ENCODE data around the gene MT1F.
A peak's percentile ranks its signal among the peaks of the same experiment; 100 is the strongest.

The MT1F gene

GRCh38 chr16:56657555-56658326 is at the start of gene MT1F:
MT1F (plus strand) TSS chr16:56657959; CDS start chr16:56658059, 100 bp downstream.
- Histone ChIP-seq H3K27ac (ENCODE audit: low read length) (no peak within 1 kb of the TSS), H3K4me1 (ENCODE audit: control insufficient read depth, insufficient read depth, low read length) (peaks cover 11% of the 10 kb centered on the region), H3K9ac (ENCODE audit: low read length in 2 of 2) (no peak within 1 kb of the TSS), H3K4me3 (ENCODE audit: low read length in 2 of 2) (peak within 1 kb of the TSS; percentile 43 to 68), H3K9me3 (ENCODE audit: control insufficient read depth in 2 of 2, low read length in 2 of 2) (no peaks in the 10 kb centered on the region), H3K36me3 (ENCODE audit: control insufficient read depth in 2 of 2, insufficient read depth in 2 of 2, low read length in 2 of 2) (no peaks in the 10 kb centered on the region), H3K27me3 (ENCODE audit: control insufficient read depth in 1 of 2, insufficient read depth in 2 of 2, low read length in 2 of 2) (peaks cover 34 to 44% of the 10 kb centered on the region in 2 donors)

GRCh38 chr16:56608043-56608875 is 49.5 kb upstream of the MT1F start, which contains the start of gene MT2A:
MT2A (plus strand) TSS chr16:56608584; CDS start chr16:56608656, 72 bp downstream.
- peak within 1 kb of the TSS; percentile 56 to 80 for H3K9ac ChIP-seq (ENCODE audit: low read length in 2 of 2)
- H3K36me3 ChIP-seq (ENCODE audit: control insufficient read depth in 2 of 2, insufficient read depth in 2 of 2, low read length in 2 of 2): no peaks in the 10 kb centered on the region
- peak within 1 kb of the TSS; percentile 84 to 88 for H3K4me3 ChIP-seq (ENCODE audit: low read length in 2 of 2)
- no peaks in the 10 kb centered on the region for H3K27me3 ChIP-seq (ENCODE audit: control insufficient read depth in 1 of 2, insufficient read depth in 2 of 2, low read length in 2 of 2)
- H3K4me1 ChIP-seq (ENCODE audit: control insufficient read depth, insufficient read depth, low read length): peaks cover 52% of the 10 kb centered on the region
- H3K27ac ChIP-seq (ENCODE audit: low read length): peak within 1 kb of the TSS; percentile 94
- H3K9me3 ChIP-seq (ENCODE audit: control insufficient read depth in 2 of 2, low read length in 2 of 2): no peaks in the 10 kb centered on the region

- peaks cover 52% of the 10 kb centered on the region for H3K4me1 ChIP-seq (ENCODE audit: control insufficient read depth, insufficient read depth, low read length)
- peak overlapping the region; percentile 84 to 88 for H3K4me3 ChIP-seq (ENCODE audit: low read length in 2 of 2)
- peak overlapping the region; percentile 56 to 80 for H3K9ac ChIP-seq (ENCODE audit: low read length in 2 of 2)
- H3K9me3 ChIP-seq (ENCODE audit: control insufficient read depth in 2 of 2, low read length in 2 of 2): no peaks in the 10 kb centered on the region
- H3K36me3 ChIP-seq (ENCODE audit: control insufficient read depth in 2 of 2, insufficient read depth in 2 of 2, low read length in 2 of 2): no peaks in the 10 kb centered on the region
- H3K27me3 ChIP-seq (ENCODE audit: control insufficient read depth in 1 of 2, insufficient read depth in 2 of 2, low read length in 2 of 2): no peaks in the 10 kb centered on the region
- H3K27ac ChIP-seq (ENCODE audit: low read length): peak overlapping the region; percentile 94
Measured at GRCh38 chr16:56608876-56609462, 48.8 kb upstream of the MT1F start.

GRCh38 chr16:56609463-56609921 is 48.3 kb upstream of the MT1F start:
- peak overlapping the region; percentile 84 to 88 for H3K4me3 ChIP-seq (ENCODE audit: low read length in 2 of 2)
- H3K36me3 ChIP-seq (ENCODE audit: control insufficient read depth in 2 of 2, insufficient read depth in 2 of 2, low read length in 2 of 2): no peaks in the 10 kb centered on the region
- H3K27ac ChIP-seq (ENCODE audit: low read length): peak overlapping the region; percentile 94
- H3K4me1 ChIP-seq (ENCODE audit: control insufficient read depth, insufficient read depth, low read length): peaks cover 52% of the 10 kb centered on the region
- H3K27me3 ChIP-seq (ENCODE audit: control insufficient read depth in 1 of 2, insufficient read depth in 2 of 2, low read length in 2 of 2): no peaks in the 10 kb centered on the region
- no peaks in the 10 kb centered on the region for H3K9me3 ChIP-seq (ENCODE audit: control insufficient read depth in 2 of 2, low read length in 2 of 2)
- peak overlapping the region; percentile 56 to 80 for H3K9ac ChIP-seq (ENCODE audit: low read length in 2 of 2)

GRCh38 chr16:56610017-56610608 is 47.6 kb upstream of the MT1F start:
- peak overlapping the region; percentile 94 for H3K27ac ChIP-seq (ENCODE audit: low read length)
- peaks cover 52% of the 10 kb centered on the region for H3K4me1 ChIP-seq (ENCODE audit: control insufficient read depth, insufficient read depth, low read length)
- H3K27me3 ChIP-seq (ENCODE audit: control insufficient read depth in 1 of 2, insufficient read depth in 2 of 2, low read length in 2 of 2): no peaks in the 10 kb centered on the region
- H3K36me3 ChIP-seq (ENCODE audit: control insufficient read depth in 2 of 2, insufficient read depth in 2 of 2, low read length in 2 of 2): no peaks in the 10 kb centered on the region
- H3K4me3 ChIP-seq (ENCODE audit: low read length in 2 of 2): peak overlapping the region; percentile 84 to 88
- no peaks in the 10 kb centered on the region for H3K9me3 ChIP-seq (ENCODE audit: control insufficient read depth in 2 of 2, low read length in 2 of 2)
- peak overlapping the region; percentile 56 to 80 for H3K9ac ChIP-seq (ENCODE audit: low read length in 2 of 2)

GRCh38 chr16:56610609-56611111 is 47.1 kb upstream of the MT1F start:
- peaks cover 52% of the 10 kb centered on the region for H3K4me1 ChIP-seq (ENCODE audit: control insufficient read depth, insufficient read depth, low read length)
- H3K4me3 ChIP-seq (ENCODE audit: low read length in 2 of 2): peak overlapping the region in 1 of 2 donors; percentile 88
- peak overlapping the region in 1 of 2 donors; percentile 55 for H3K9ac ChIP-seq (ENCODE audit: low read length in 2 of 2)
- no peaks in the 10 kb centered on the region for H3K9me3 ChIP-seq (ENCODE audit: control insufficient read depth in 2 of 2, low read length in 2 of 2)
- no peaks in the 10 kb centered on the region for H3K27me3 ChIP-seq (ENCODE audit: control insufficient read depth in 1 of 2, insufficient read depth in 2 of 2, low read length in 2 of 2)
- peak overlapping the region; percentile 94 for H3K27ac ChIP-seq (ENCODE audit: low read length)
- H3K36me3 ChIP-seq (ENCODE audit: control insufficient read depth in 2 of 2, insufficient read depth in 2 of 2, low read length in 2 of 2): no peaks in the 10 kb centered on the region

GRCh38 chr16:56611281-56611833 is 46.4 kb upstream of the MT1F start:
- H3K36me3 ChIP-seq (ENCODE audit: control insufficient read depth in 2 of 2, insufficient read depth in 2 of 2, low read length in 2 of 2): no peaks in the 10 kb centered on the region
- H3K27ac ChIP-seq (ENCODE audit: low read length): peak overlapping the region; percentile 94
- no peaks in the 10 kb centered on the region for H3K27me3 ChIP-seq (ENCODE audit: control insufficient read depth in 1 of 2, insufficient read depth in 2 of 2, low read length in 2 of 2)
- H3K4me1 ChIP-seq (ENCODE audit: control insufficient read depth, insufficient read depth, low read length): peaks cover 47% of the 10 kb centered on the region
- H3K9me3 ChIP-seq (ENCODE audit: control insufficient read depth in 2 of 2, low read length in 2 of 2): no peaks in the 10 kb centered on the region
- H3K4me3 ChIP-seq (ENCODE audit: low read length in 2 of 2): peak overlapping the region in 1 of 2 donors; percentile 29
- no peak overlapping the region for H3K9ac ChIP-seq (ENCODE audit: low read length in 2 of 2)

- no peak overlapping the region for H3K9ac ChIP-seq (ENCODE audit: low read length in 2 of 2)
- no peaks in the 10 kb centered on the region for H3K36me3 ChIP-seq (ENCODE audit: control insufficient read depth in 2 of 2, insufficient read depth in 2 of 2, low read length in 2 of 2)
- H3K4me1 ChIP-seq (ENCODE audit: control insufficient read depth, insufficient read depth, low read length): peaks cover 48% of the 10 kb centered on the region
- no peaks in the 10 kb centered on the region for H3K9me3 ChIP-seq (ENCODE audit: control insufficient read depth in 2 of 2, low read length in 2 of 2)
- no peak overlapping the region for H3K27ac ChIP-seq (ENCODE audit: low read length)
- no peaks in the 10 kb centered on the region for H3K27me3 ChIP-seq (ENCODE audit: control insufficient read depth in 1 of 2, insufficient read depth in 2 of 2, low read length in 2 of 2)
- no peak overlapping the region for H3K4me3 ChIP-seq (ENCODE audit: low read length in 2 of 2)
Measured at GRCh38 chr16:56613706-56614105, 44.1 kb upstream of the MT1F start.

- no peaks in the 10 kb centered on the region for H3K36me3 ChIP-seq (ENCODE audit: control insufficient read depth in 2 of 2, insufficient read depth in 2 of 2, low read length in 2 of 2)
- no peaks in the 10 kb centered on the region for H3K27me3 ChIP-seq (ENCODE audit: control insufficient read depth in 1 of 2, insufficient read depth in 2 of 2, low read length in 2 of 2)
- H3K4me3 ChIP-seq (ENCODE audit: low read length in 2 of 2): no peak overlapping the region
- H3K27ac ChIP-seq (ENCODE audit: low read length): no peak overlapping the region
- H3K9me3 ChIP-seq (ENCODE audit: control insufficient read depth in 2 of 2, low read length in 2 of 2): no peaks in the 10 kb centered on the region
- H3K9ac ChIP-seq (ENCODE audit: low read length in 2 of 2): no peak overlapping the region
- H3K4me1 ChIP-seq (ENCODE audit: control insufficient read depth, insufficient read depth, low read length): peaks cover 42% of the 10 kb centered on the region
Measured at GRCh38 chr16:56614549-56614991, 43.2 kb upstream of the MT1F start.

- Histone ChIP-seq H3K4me3 (ENCODE audit: low read length in 2 of 2) (no peak overlapping the region), H3K36me3 (ENCODE audit: control insufficient read depth in 2 of 2, insufficient read depth in 2 of 2, low read length in 2 of 2) (no peaks in the 10 kb centered on the region), H3K27me3 (ENCODE audit: control insufficient read depth in 1 of 2, insufficient read depth in 2 of 2, low read length in 2 of 2) (no peaks in the 10 kb centered on the region), H3K27ac (ENCODE audit: low read length) (no peak overlapping the region), H3K9ac (ENCODE audit: low read length in 2 of 2) (no peak overlapping the region), H3K9me3 (ENCODE audit: control insufficient read depth in 2 of 2, low read length in 2 of 2) (no peaks in the 10 kb centered on the region), H3K4me1 (ENCODE audit: control insufficient read depth, insufficient read depth, low read length) (peaks cover 35% of the 10 kb centered on the region)
Measured at GRCh38 chr16:56615353-56615752, 42.4 kb upstream of the MT1F start.
